Pancreas (tissue), 10 donors: ENCODE results near the gene MACROD2. TPM values are rescaled to one million over a fixed set of nuclear protein-coding genes. Genes with fewer than 3 reads are reported as not detected.

Source experiments
- ATAC-seq, 4 donors: fragments of 200-7000 bp; cut with Tn5 transposase; one replicate each; pipeline versions ENCODE4 v1.8.0 to v1.9.1; 2020; ENCODE audit warnings: mild to moderate bottlenecking in 4 of 4, moderate library complexity in 4 of 4
- DNase-seq, 6 donors: peaks; one replicate each; pipeline ENCODE4 v3.0.0-alpha.2; 2020
- FAIRE-seq: peaks from 2 replicates; lab custom pipeline; 2012; peaks lifted over from hg19 to GRCh38; lab: Jason Lieb, UNC
- H3K27ac ChIP-seq, 4 donors: fragments of 200-600 bp; sonication (generic); 1 replicate in 3 of 4; 2 replicates in 1 of 4; pipeline versions ENCODE4 v1.5.0 to v1.8.0; 2020
- H3K27me3 ChIP-seq, 4 donors: fragments of 200-600 bp; one replicate each; pipeline ENCODE4 v1.8.0; 2021
- H3K36me3 ChIP-seq, 3 donors: fragments of 200-600 bp; sonication (generic) in 1 of 3; one replicate each; pipeline versions ENCODE4 v1.5.0 to v1.8.0; 2020 to 2021
- H3K4me1 ChIP-seq, 3 donors: fragments of 200-600 bp; one replicate each; pipeline ENCODE4 v1.8.0; 2021
- H3K4me3 ChIP-seq, 4 donors: fragments of 200-600 bp; sonication (generic) in 2 of 4; one replicate each; pipeline versions ENCODE4 v1.5.0 to v1.8.0; 2020 to 2021
- H3K9me3 ChIP-seq, 4 donors: fragments of 200-600 bp; one replicate each; pipeline ENCODE4 v1.8.0; 2021
- CTCF ChIP-seq, 4 donors: fragments of 200-600 bp; sonication (generic) in 3 of 4; IDR thresholded peaks; one replicate each; pipeline versions ENCODE4 v1.5.0 to v1.8.0; 2021; ENCODE audit warnings: antibody characterized with exemption in 4 of 4
- WGBS, 2 donors: extraction: QIAGEN DNeasy Blood & Tissue Kit; methylation state at CpG; one replicate each; pipeline ENCODE4 v1.1.7; 2013; 5-methylcytosine and 5-hydroxymethylcytosine counted together
- intact Hi-C, 3 donors: fragments of 100-400 bp; cut with DNase I; formaldehyde crosslinking; loops; one replicate each; pipeline versions ENCODE4 v1.11.1 to v1.14.2; 2022
- polyA plus RNA-seq, 2 donors: library from polyadenylated mRNA; stranded (reverse); fragments of 200-250 nt; gene quantifications; one replicate each; pipeline ENCODE4 v1.2.3, GENCODE V29; 2013
- total RNA-seq, 6 donors: library from RNA; stranded (reverse); fragmentation: NEBNext Ultra II Directional in 4 of 6; extraction: Animal tissue kit (Norgen Biotek cat#: 25700) in 4 of 6; gene quantifications; one replicate each; pipeline versions ENCODE4 v1.2.1 to v1.2.4, GENCODE V29; 2021 to 2023
- donor health status: healthy with polysubstance abuse.
- donor health status: DM: no; HTN: no; CAD: no; lungs with moderate emphysema.
- donor health status: DM: no; HTN: no; CAD: no.
- donor health status: control.
- donor health status: control.
- donor health status: Bipolar disorder and iron deficiency.
- donor health status: DM: yes; HTN: yes; CAD: no.
- donor health status: DM: no; HTN: no; CAD: no.
- donor health status: DM: no; HTN: no; CAD: no.
- donor health status: DM: yes; HTN: yes; CAD: no.

The MACROD2 gene
- total and polyA plus RNA-seq, 8 donors: 1.7 to 4.9 (median 2.7) TPM

- 90 to 96% methylated on average over 1 of the region's 1 CpG for WGBS, 2 donors
- no peak for TF ChIP-seq CTCF (IDR thresholded peaks at IDR 0.05)
- no peaks in the 10 kb centered on the region for H3K4me1 ChIP-seq
- H3K9me3 ChIP-seq: no peaks in the 10 kb centered on the region
- H3K27ac ChIP-seq: no peak overlapping the region
- ATAC-seq (no peak), FAIRE-seq (no peak), DNase-seq (no peak)
- H3K27me3 ChIP-seq: no peaks in the 10 kb centered on the region
- no peak overlapping the region for H3K4me3 ChIP-seq
- no peaks in the 10 kb centered on the region for H3K36me3 ChIP-seq
- intact Hi-C loops: no loop called here
These were observed 755.9 kb downstream of the MACROD2 start for GRCh38 chr20:14751191-14751590.

- Histone ChIP-seq H3K27me3 (no peaks in the 10 kb centered on the region), H3K36me3 (no peaks in the 10 kb centered on the region), H3K9me3 (no peaks in the 10 kb centered on the region), H3K4me1 (no peaks in the 10 kb centered on the region), H3K27ac (no peak overlapping the region), H3K4me3 (no peak overlapping the region)
- intact Hi-C loops: no loop called here
- FAIRE-seq: no peak
- WGBS, 2 donors: 93 to 97% methylated on average over 12 of the region's 12 CpGs
- no peak for ATAC-seq
- TF ChIP-seq CTCF (IDR thresholded peaks at IDR 0.05): no peak
- no peak for DNase-seq
These were observed 762.4 kb downstream of the MACROD2 start for GRCh38 chr20:14757728-14758127.

GRCh38 chr20:14758356-14758755, 763.0 kb downstream of the MACROD2 start:
- 68 to 79% methylated on average over 2 of the region's 2 CpGs for WGBS, 2 donors
- ATAC-seq (no peak), DNase-seq (no peak), FAIRE-seq (no peak)
- no peaks in the 10 kb centered on the region for H3K4me1 ChIP-seq
- H3K27me3 ChIP-seq: no peaks in the 10 kb centered on the region
- no peak for TF ChIP-seq CTCF (IDR thresholded peaks at IDR 0.05)
- no peak overlapping the region for H3K27ac ChIP-seq
- H3K9me3 ChIP-seq: no peaks in the 10 kb centered on the region
- H3K4me3 ChIP-seq: no peak overlapping the region
- intact Hi-C loops: no loop called here
- H3K36me3 ChIP-seq: no peaks in the 10 kb centered on the region

- no peak for DNase-seq
- Histone ChIP-seq H3K27me3 (no peaks in the 10 kb centered on the region), H3K4me3 (no peak overlapping the region), H3K9me3 (no peaks in the 10 kb centered on the region), H3K4me1 (peaks cover 0 to under 1% (median 0%) of the 10 kb centered on the region in 3 donors), H3K36me3 (no peaks in the 10 kb centered on the region), H3K27ac (no peak overlapping the region)
- FAIRE-seq: no peak
- intact Hi-C loops: no loop called here
- WGBS, 2 donors: 68 to 81% methylated on average over 4 of the region's 4 CpGs
- no peak for TF ChIP-seq CTCF (IDR thresholded peaks at IDR 0.05)
- ATAC-seq: no peak
These were observed 764.7 kb downstream of the MACROD2 start for GRCh38 chr20:14759979-14760378.

GRCh38 chr20:14761903-14762302, 766.6 kb downstream of the MACROD2 start:
- no peak overlapping the region for H3K4me3 ChIP-seq
- no peaks in the 10 kb centered on the region for H3K27me3 ChIP-seq
- TF ChIP-seq CTCF (IDR thresholded peaks at IDR 0.05): no peak
- H3K4me1 ChIP-seq: peaks cover 0 to 4% (median 3%) of the 10 kb centered on the region in 3 donors
- 83 to 91% methylated on average over 5 of the region's 5 CpGs for WGBS, 2 donors
- no peak overlapping the region for H3K27ac ChIP-seq
- H3K36me3 ChIP-seq: no peaks in the 10 kb centered on the region
- DNase-seq (no peak), FAIRE-seq (no peak), ATAC-seq (no peak)
- H3K9me3 ChIP-seq: no peaks in the 10 kb centered on the region
- intact Hi-C loops: no loop called here
